Adrenal gland (tissue), 5 donors: ENCODE measurements around the gene LPP.

Experiments used
- CTCF ChIP-seq, 6 experiments: fragments of 450-650 bp in 4 of 6; fragments of 200-600 bp in 2 of 6; sonication (generic) in 1 of 6; IDR thresholded peaks; 1 replicate in 5 of 6; 2 replicates in 1 of 6; pipeline versions ENCODE4 v1.5.1 to v1.8.0; 2016 to 2021; ENCODE audit warnings: antibody characterized with exemption in 6 of 6, mild to moderate bottlenecking in 2 of 6, moderate library complexity in 1 of 6
- POLR2A ChIP-seq, 2 donors: fragments of 450-650 bp; IDR thresholded peaks; one replicate each; pipeline ENCODE4 v1.6.1; 2017; ENCODE audit warnings: antibody characterized with exemption in 2 of 2, mild to moderate bottlenecking in 2 of 2, moderate library complexity in 1 of 2
- donor health status: DM: no; HTN: no; CAD: no.

GRCh38 chr3:188890572-188891270, 736.8 kb downstream of the LPP start:
- TF ChIP-seq POLR2A (IDR thresholded peaks at IDR 0.05) (no peak), CTCF (IDR thresholded peaks at IDR 0.05) (no peak)
